Stomach (tissue), 4 donors: Measurements from ENCODE around the gene GOLIM4.

ENCODE experiments used
- CTCF ChIP-seq, 7 experiments: fragments of 450-650 bp in 4 of 7; fragments of 200-600 bp in 3 of 7; sonication (generic) in 3 of 7; IDR thresholded peaks; one replicate each; pipeline ENCODE4 v1.5.1; 2016 to 2019; ENCODE audit warnings: antibody characterized with exemption in 7 of 7, control low read depth in 2 of 7, mild to moderate bottlenecking in 1 of 7
- POLR2A ChIP-seq, 4 donors: fragments of 450-650 bp; IDR thresholded peaks; one replicate each; pipeline ENCODE4 v1.6.1; 2016; ENCODE audit warnings: antibody characterized with exemption in 4 of 4, control low read depth in 2 of 4, mild to moderate bottlenecking in 1 of 4, moderate library complexity in 1 of 4
- POLR2AphosphoS5 ChIP-seq, 3 donors: sonication (generic); formaldehyde crosslinking; IDR thresholded peaks; one replicate each; pipeline ENCODE4 v1.6.1; 2016; ENCODE audit warnings: antibody characterized with exemption in 3 of 3

- TF ChIP-seq CTCF (IDR thresholded peaks at IDR 0.05) (no peak), POLR2A (IDR thresholded peaks at IDR 0.05) (no peak), POLR2AphosphoS5 (IDR thresholded peaks at IDR 0.05) (no peak)
These were observed 3.8 kb downstream of the GOLIM4 start for GRCh38 chr3:168091941-168092340.
